Hypothalamus (tissue), 51 donors: Measurements from ENCODE around the gene VTI1B.
"Not testable (repeated sequence)": the region's sequence is repeated elsewhere in the genome, so short reads cannot be mapped to it uniquely, and the experiment has no call there.

Source experiments
- DNase-seq, 51 donors: peaks; one replicate each; lab custom pipeline; 2025; lab: John Stamatoyannopoulos, UW

The VTI1B gene

GRCh38 chr14:67633451-67634147 lies 40.8 kb downstream of the VTI1B start:
- DNase-seq = no peak

GRCh38 chr14:67630938-67631337 lies 43.5 kb downstream of the VTI1B start:
- DNase-seq = no peak

DNA sequence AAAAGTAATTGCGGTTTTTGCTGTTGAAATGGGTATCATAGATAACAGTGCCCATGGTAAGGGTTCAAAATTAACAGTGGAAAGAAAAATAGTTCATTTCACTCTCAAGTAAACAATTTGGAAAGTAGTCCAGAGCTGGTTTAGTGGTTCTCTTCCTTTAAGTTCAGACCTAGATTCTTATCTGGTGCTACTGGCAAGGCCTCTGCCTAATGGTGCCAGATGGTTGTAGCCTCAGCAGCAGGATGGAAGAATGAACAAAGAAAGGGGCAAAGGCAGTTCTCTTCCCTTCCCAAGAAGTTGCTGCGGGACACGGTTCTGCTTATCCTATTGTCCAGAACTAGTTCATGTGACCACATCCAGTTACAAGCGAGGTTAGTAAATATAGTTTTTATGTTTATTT lies 44.2 kb downstream of the VTI1B start:
- DNase-seq = no peak

- DNase-seq = no peak
These were observed 46.9 kb downstream of the VTI1B start for GRCh38 chr14:67627519-67627918.

DNA sequence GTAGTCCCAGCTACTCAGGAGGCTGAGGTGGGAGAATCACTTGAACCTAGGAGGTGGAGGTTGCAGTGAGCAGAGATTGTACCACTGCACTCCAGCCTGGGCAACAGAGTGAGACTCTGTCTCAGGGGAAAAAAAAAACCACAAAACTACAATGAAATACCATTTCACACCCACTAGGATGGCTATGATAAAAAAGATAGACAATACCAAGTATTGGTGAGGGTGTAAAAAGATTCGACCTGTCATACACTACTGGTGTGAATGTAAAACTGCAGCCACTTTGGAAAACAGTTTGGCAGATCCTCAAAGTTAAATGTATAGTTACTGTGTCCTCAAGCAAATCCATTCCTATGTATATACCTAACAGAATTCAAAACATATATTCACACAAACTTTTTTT lies 48.3 kb downstream of the VTI1B start:
- DNase-seq = not testable (repeated sequence)

- no peak for DNase-seq
These were observed 51.3 kb downstream of the VTI1B start for GRCh38 chr14:67623114-67623513.

GRCh38 chr14:67622675-67623074 lies 51.8 kb downstream of the VTI1B start:
- DNase-seq = peak in 16 of 51 donors; percentile 1 to 59 (median 12)

GRCh38 chr14:67620217-67620785 lies 54.1 kb downstream of the VTI1B start:
- DNase-seq = peak in 24 of 51 donors; percentile 5 to 52 (median 19)

DNA sequence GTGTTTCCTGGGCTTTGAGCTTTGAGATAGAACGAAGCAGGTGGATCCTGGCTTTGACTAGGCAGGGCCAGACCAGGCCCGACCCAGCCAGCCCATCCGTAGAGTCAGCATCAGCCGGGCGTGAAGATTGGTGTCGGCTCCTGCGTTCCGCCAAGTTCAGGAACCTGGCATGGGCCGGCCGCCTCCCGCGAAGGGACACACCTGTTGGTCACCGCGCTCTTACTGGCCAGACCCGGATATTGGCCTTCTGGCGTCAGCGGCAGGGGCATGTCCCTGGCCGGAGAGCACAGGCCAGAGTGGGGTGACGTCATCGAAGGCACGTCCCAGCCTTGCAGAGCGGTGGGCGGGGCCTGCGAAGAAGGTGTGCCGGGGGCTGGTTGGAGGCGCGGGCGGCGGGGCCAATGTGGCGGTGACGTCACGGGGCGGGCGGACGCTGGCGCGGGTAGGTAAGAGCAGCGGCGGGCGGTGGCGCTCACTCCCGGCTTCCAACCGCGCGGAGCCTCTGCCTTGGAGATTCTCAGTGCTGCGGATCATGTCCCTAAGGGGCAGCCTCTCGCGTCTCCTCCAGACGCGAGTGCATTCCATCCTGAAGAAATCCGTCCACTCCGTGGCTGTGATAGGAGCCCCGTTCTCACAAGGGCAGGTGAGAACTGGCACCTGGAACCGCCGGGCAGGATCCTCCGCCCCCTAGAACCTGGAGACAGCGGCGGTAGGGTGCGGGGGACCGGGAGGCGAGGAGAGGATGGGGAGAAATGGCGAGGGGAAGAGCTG lies 54.8 kb downstream of the VTI1B start, which contains the start of gene ARG2:
ARG2 (plus strand) TSS at position 475 of the 771 bp plus-strand sequence; CDS start at position 533, 58 bp downstream.
- DNase-seq = peak; percentile 21 to 98 (median 89)

DNA sequence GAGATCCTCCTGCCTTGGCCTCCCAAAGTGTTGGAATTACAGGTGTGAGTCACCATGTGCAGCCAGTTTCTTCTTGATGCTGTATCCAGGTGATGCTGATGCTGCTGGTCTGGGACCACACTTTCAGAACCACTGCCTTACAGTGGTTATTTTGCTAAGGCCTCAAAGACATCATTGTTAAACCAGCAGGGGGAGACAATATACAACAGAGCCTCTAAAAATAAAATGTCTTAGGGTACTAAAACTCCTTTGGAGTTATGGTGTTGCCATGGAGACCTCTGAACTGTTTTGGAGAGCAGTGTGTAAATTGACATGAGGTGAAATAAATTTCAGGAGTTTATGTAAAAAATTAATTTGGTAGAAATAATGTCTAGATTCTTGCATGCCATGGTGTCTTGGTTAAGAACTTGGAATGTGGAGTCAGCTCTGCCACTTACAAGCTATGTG lies 55.8 kb downstream of the VTI1B start:
- DNase-seq = peak in 4 of 51 donors; percentile 3 to 54 (median 29)

GRCh38 chr14:67610491-67610890 lies 63.9 kb downstream of the VTI1B start:
- DNase-seq = no peak

GRCh38 chr14:67609642-67610310 lies 64.7 kb downstream of the VTI1B start:
- no peak for DNase-seq

- DNase-seq = no peak
These were observed 66.8 kb downstream of the VTI1B start for GRCh38 chr14:67607646-67608045.

GRCh38 chr14:67602995-67603545 lies 71.4 kb downstream of the VTI1B start:
- no peak for DNase-seq

GRCh38 chr14:67602076-67602475 lies 72.4 kb downstream of the VTI1B start:
- no peak for DNase-seq

DNA sequence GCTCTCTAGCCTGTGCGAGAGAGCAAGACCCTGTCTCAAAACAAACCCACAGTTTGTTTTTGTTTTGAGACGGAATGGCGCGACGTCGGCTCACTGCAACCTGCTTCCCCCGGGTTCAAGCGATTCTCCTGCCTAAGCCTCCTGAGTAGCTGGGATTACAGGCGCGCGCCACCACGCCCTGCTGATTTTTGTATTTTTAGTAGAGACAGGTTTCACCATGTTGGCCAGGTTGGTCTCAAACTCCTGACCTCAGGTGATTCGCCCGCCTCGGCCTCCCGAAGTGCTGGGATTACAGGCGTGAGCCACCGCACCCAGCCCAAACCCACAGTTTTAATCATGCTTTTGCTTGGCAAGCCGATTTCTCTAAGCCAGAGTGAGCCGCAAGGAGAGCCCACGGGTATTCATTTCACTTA lies 73.9 kb downstream of the VTI1B start:
- not testable (repeated sequence) for DNase-seq

DNA sequence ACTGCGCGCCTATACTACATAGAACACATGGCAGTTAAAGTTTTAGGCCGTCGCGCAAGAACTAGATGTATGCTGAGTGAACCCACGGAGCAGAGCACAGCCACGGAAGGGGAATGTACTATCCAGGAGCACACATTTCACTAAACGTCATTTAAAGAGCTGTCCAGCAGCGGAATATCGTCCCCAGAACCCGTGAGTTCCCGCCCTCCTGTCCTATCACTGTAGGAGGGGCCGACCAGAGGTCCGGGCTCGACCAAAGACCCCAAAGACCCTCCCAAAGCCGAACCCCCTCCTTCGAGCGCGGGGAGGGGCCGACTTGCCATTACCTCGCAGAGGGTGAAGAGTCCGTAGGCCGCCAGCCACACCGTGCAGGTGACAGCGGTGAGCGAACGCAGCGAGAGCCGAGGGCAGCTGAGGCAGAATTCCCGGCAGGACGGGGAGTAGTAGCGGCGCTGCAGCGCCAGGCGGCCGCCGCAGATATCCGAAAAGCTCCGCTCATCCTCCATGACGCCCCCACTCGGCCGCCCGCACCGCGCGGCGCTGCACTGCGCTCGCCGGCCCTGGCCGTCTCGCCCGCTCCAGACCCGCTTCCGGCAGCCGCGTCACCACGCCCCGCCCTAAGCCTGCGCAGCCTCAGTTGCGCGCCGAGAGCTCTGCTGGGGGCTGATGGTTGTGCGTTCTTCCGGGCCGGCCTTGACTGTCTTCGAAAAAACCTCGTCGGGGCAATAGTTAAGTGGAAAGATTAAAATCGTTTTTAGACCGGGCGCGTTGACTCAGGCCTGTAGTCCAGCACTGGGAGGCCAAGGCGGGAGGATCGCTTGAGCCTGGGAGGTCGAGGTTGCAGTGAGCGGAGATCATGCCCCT lies 74.5 kb downstream of the VTI1B start, which contains the start of gene PIGH:
PIGH (minus strand) TSS at position 571 of the 864 bp plus-strand sequence; CDS start at position 506, 65 bp downstream.
- DNase-seq = peak in 50 of 51 donors; percentile 52 to 94 (median 84)
